Stimulated activated CD8-positive, alpha-beta memory T cell treated with anti-CD3 and anti-CD28 coated beads, Interleukin-7, amount 100 ng/mL, for 48 hours (primary cell): ENCODE data around the gene CD69.

Source experiments
- DNase-seq, 2 donors: peaks; one replicate each; pipeline ENCODE4 v3.0.0-alpha.2; 2020; ENCODE audit warnings: low read depth in 1 of 2; ENCODE audit errors: extremely low read depth in 1 of 2

The CD69 gene

GRCh38 chr12:9782547-9783382 is 22.1 kb upstream of the CD69 start:
- no peak for DNase-seq

- DNase-seq, result no peak
Observed at GRCh38 chr12:9781360-9781759, 20.7 kb upstream of the CD69 start.

GRCh38 chr12:9779209-9779608 is 18.5 kb upstream of the CD69 start:
- no peak for DNase-seq

- DNase-seq, result no peak
Observed at GRCh38 chr12:9776781-9777180, 16.1 kb upstream of the CD69 start.

GRCh38 chr12:9773216-9773877 is 12.6 kb upstream of the CD69 start:
- no peak for DNase-seq

GRCh38 chr12:9763025-9763424 is 2.3 kb upstream of the CD69 start:
- DNase-seq, result no peak

GRCh38 chr12:9762369-9762768 is 1.7 kb upstream of the CD69 start:
- no peak for DNase-seq

- no peak for DNase-seq
Observed at GRCh38 chr12:9761419-9761781, 699 bp upstream of the CD69 start.

GRCh38 chr12:9760120-9760519 is 581 bp downstream of the CD69 start:
- no peak for DNase-seq

GRCh38 chr12:9759694-9760093 is 1.0 kb downstream of the CD69 start:
- DNase-seq, result no peak

GRCh38 chr12:9758119-9758518 is 2.6 kb downstream of the CD69 start:
- DNase-seq, result no peak

- DNase-seq, result no peak
Observed at GRCh38 chr12:9757433-9758025, 3.2 kb downstream of the CD69 start.

- no peak for DNase-seq
Observed at GRCh38 chr12:9756706-9757105, 4.0 kb downstream of the CD69 start.

- no peak for DNase-seq
Observed at GRCh38 chr12:9756170-9756569, 4.5 kb downstream of the CD69 start.

- DNase-seq, result no peak
Observed at GRCh38 chr12:9755567-9755966, 5.1 kb downstream of the CD69 start.

GRCh38 chr12:9755035-9755434 is 5.7 kb downstream of the CD69 start:
- no peak for DNase-seq

GRCh38 chr12:9754099-9754927 is 6.4 kb downstream of the CD69 start:
- DNase-seq, result no peak

GRCh38 chr12:9753498-9753897 is 7.2 kb downstream of the CD69 start:
- DNase-seq, result no peak

GRCh38 chr12:9753073-9753472 is 7.6 kb downstream of the CD69 start:
- DNase-seq, result no peak

- DNase-seq, result no peak
Observed at GRCh38 chr12:9752145-9752933, 8.4 kb downstream of the CD69 start.
